Activated T-cell treated with anti-CD3 and anti-CD28 coated beads, Interleukin-2, amount 50 U/mL, for 72 hours (primary cell): Measurements from ENCODE around the gene TTC16. TPM values are rescaled to one million over a fixed set of nuclear protein-coding genes. Genes with fewer than 3 reads are reported as not detected.

ENCODE experiments used
- ATAC-seq, 2 donors: fragments of 150-1000 bp; cut with Tn5 transposase; replicated peaks in 1 of 2; 2 replicates each; pipeline ENCODE4 v1.10.0; 2021; ENCODE audit warnings: moderate library complexity in 2 of 2, mild to moderate bottlenecking in 1 of 2
- DNase-seq, 2 donors: peaks; one replicate each; pipeline ENCODE4 v3.0.0; 2021 to 2022; ENCODE audit warnings: mixed read lengths in 1 of 2
- H3K27ac Mint-ChIP-seq: one replicate; pipeline ENCODE4 v1.8.0; 2022; ENCODE audit warnings: mild to moderate bottlenecking, moderate library complexity, mixed read lengths
- H3K27me3 Mint-ChIP-seq: one replicate; pipeline ENCODE4 v1.8.0; 2022; ENCODE audit warnings: low read depth, mixed read lengths
- H3K36me3 Mint-ChIP-seq, 2 donors: one replicate each; pipeline ENCODE4 v1.8.0; 2022; ENCODE audit warnings: mixed read lengths in 2 of 2, mild to moderate bottlenecking in 1 of 2; ENCODE audit not compliant: insufficient read depth in 2 of 2
- H3K4me1 Mint-ChIP-seq: one replicate; pipeline ENCODE4 v1.8.0; 2022; ENCODE audit warnings: low read depth, mixed read lengths
- H3K4me3 Mint-ChIP-seq, 2 donors: one replicate each; pipeline ENCODE4 v1.8.0; 2022; ENCODE audit warnings: mild to moderate bottlenecking in 2 of 2, mixed read lengths in 2 of 2, moderate library complexity in 2 of 2
- H3K9me3 Mint-ChIP-seq, 2 donors: one replicate each; pipeline ENCODE4 v1.8.0; 2022; ENCODE audit warnings: mixed read lengths in 2 of 2
- total RNA-seq, 2 donors: library from RNA; stranded (reverse); gene quantifications; one replicate each; pipeline ENCODE4 v1.2.3, GENCODE V29; 2022

TTC16 gene
- total RNA-seq, 2 donors from 2014 or later: 0.55 to 5.3 TPM

- Mint-ChIP-seq H3K4me3 (peak overlapping the region; percentile 88 to 99), H3K4me1 (peaks cover 28% of the 10 kb centered on the region), H3K27me3 (no peaks in the 10 kb centered on the region), H3K9me3 (no peaks in the 10 kb centered on the region), H3K36me3 (peaks cover 1 to 2% of the 10 kb centered on the region in 2 donors), H3K27ac (peak overlapping the region; percentile 85)
- ATAC-seq: no peak
- DNase-seq: no peak
Measured at GRCh38 chr9:127716412-127716811, 533 bp downstream of the TTC16 start.

- Mint-ChIP-seq H3K4me3 (peak overlapping the region in 1 of 2 donors; percentile 47), H3K9me3 (no peaks in the 10 kb centered on the region), H3K36me3 (peaks cover 1 to 2% of the 10 kb centered on the region in 2 donors), H3K27me3 (no peaks in the 10 kb centered on the region), H3K4me1 (peaks cover 24% of the 10 kb centered on the region), H3K27ac (no peak overlapping the region)
- DNase-seq (no peak), ATAC-seq (no peak)
Measured at GRCh38 chr9:127717766-127718165, 1.9 kb downstream of the TTC16 start.

- peak overlapping the region; percentile 95 for H3K27ac Mint-ChIP-seq
- no peaks in the 10 kb centered on the region for H3K27me3 Mint-ChIP-seq
- DNase-seq (peak in 1 of 2 donors; percentile 56), ATAC-seq (peak in 1 of 2 donors; percentile 10)
- H3K36me3 Mint-ChIP-seq: peaks cover 1 to 2% of the 10 kb centered on the region in 2 donors
- peak overlapping the region in 1 of 2 donors; percentile 69 for H3K4me3 Mint-ChIP-seq
- no peaks in the 10 kb centered on the region for H3K9me3 Mint-ChIP-seq
- peaks cover 19% of the 10 kb centered on the region for H3K4me1 Mint-ChIP-seq
Measured at GRCh38 chr9:127720031-127720864, 4.4 kb downstream of the TTC16 start.

GRCh38 chr9:127720865-127721227 lies 5.0 kb downstream of the TTC16 start:
- Mint-ChIP-seq H3K4me3 (peak overlapping the region in 1 of 2 donors; percentile 73), H3K4me1 (peaks cover 18% of the 10 kb centered on the region), H3K27me3 (no peaks in the 10 kb centered on the region), H3K9me3 (no peaks in the 10 kb centered on the region), H3K27ac (peak overlapping the region; percentile 91), H3K36me3 (no peaks in the 10 kb centered on the region)
- no peak for ATAC-seq
- DNase-seq: no peak

GRCh38 chr9:127721391-127721821 lies 5.5 kb downstream of the TTC16 start:
- DNase-seq: no peak
- Mint-ChIP-seq H3K27me3 (no peaks in the 10 kb centered on the region), H3K4me3 (peak overlapping the region in 1 of 2 donors; percentile 73), H3K36me3 (no peaks in the 10 kb centered on the region), H3K27ac (peak overlapping the region; percentile 91), H3K4me1 (peaks cover 12% of the 10 kb centered on the region), H3K9me3 (no peaks in the 10 kb centered on the region)
- peak in 1 of 2 donors; percentile 39 for ATAC-seq

- ATAC-seq: no peak
- no peak overlapping the region for H3K27ac Mint-ChIP-seq
- no peaks in the 10 kb centered on the region for H3K27me3 Mint-ChIP-seq
- no peaks in the 10 kb centered on the region for H3K9me3 Mint-ChIP-seq
- no peaks in the 10 kb centered on the region for H3K36me3 Mint-ChIP-seq
- DNase-seq: no peak
- peaks cover 12% of the 10 kb centered on the region for H3K4me1 Mint-ChIP-seq
- H3K4me3 Mint-ChIP-seq: no peak overlapping the region
Measured at GRCh38 chr9:127722055-127722745, 6.3 kb downstream of the TTC16 start.

- Mint-ChIP-seq H3K4me1 (peaks cover 12% of the 10 kb centered on the region), H3K36me3 (no peaks in the 10 kb centered on the region), H3K27me3 (no peaks in the 10 kb centered on the region), H3K4me3 (no peak overlapping the region), H3K9me3 (no peaks in the 10 kb centered on the region), H3K27ac (no peak overlapping the region)
- DNase-seq (no peak), ATAC-seq (no peak)
Measured at GRCh38 chr9:127723013-127723412, 7.1 kb downstream of the TTC16 start.

GRCh38 chr9:127723444-127723843 lies 7.6 kb downstream of the TTC16 start:
- H3K4me1 Mint-ChIP-seq: peaks cover 12% of the 10 kb centered on the region
- no peak for ATAC-seq
- H3K27me3 Mint-ChIP-seq: no peaks in the 10 kb centered on the region
- DNase-seq: no peak
- H3K36me3 Mint-ChIP-seq: no peaks in the 10 kb centered on the region
- H3K4me3 Mint-ChIP-seq: no peak overlapping the region
- H3K27ac Mint-ChIP-seq: no peak overlapping the region
- no peaks in the 10 kb centered on the region for H3K9me3 Mint-ChIP-seq

- no peak for ATAC-seq
- Mint-ChIP-seq H3K9me3 (no peaks in the 10 kb centered on the region), H3K27ac (no peak overlapping the region), H3K4me1 (peaks cover 11% of the 10 kb centered on the region), H3K4me3 (no peak overlapping the region), H3K36me3 (no peaks in the 10 kb centered on the region), H3K27me3 (no peaks in the 10 kb centered on the region)
- DNase-seq: no peak
Measured at GRCh38 chr9:127724012-127724411, 8.1 kb downstream of the TTC16 start.

- Mint-ChIP-seq H3K9me3 (no peaks in the 10 kb centered on the region), H3K4me1 (no peaks in the 10 kb centered on the region), H3K27ac (no peak overlapping the region), H3K36me3 (no peaks in the 10 kb centered on the region), H3K27me3 (no peaks in the 10 kb centered on the region), H3K4me3 (no peak overlapping the region)
- no peak for DNase-seq
- no peak for ATAC-seq
Measured at GRCh38 chr9:127726871-127727270, 11.0 kb downstream of the TTC16 start.

- no peak for DNase-seq
- no peaks in the 10 kb centered on the region for H3K27me3 Mint-ChIP-seq
- H3K4me3 Mint-ChIP-seq: no peak overlapping the region
- no peaks in the 10 kb centered on the region for H3K9me3 Mint-ChIP-seq
- H3K36me3 Mint-ChIP-seq: no peaks in the 10 kb centered on the region
- no peak for ATAC-seq
- peaks cover 3% of the 10 kb centered on the region for H3K4me1 Mint-ChIP-seq
- no peak overlapping the region for H3K27ac Mint-ChIP-seq
Measured at GRCh38 chr9:127728808-127729207, 12.9 kb downstream of the TTC16 start.

GRCh38 chr9:127729522-127730256 lies 13.8 kb downstream of the TTC16 start:
- DNase-seq (no peak), ATAC-seq (no peak)
- H3K4me3 Mint-ChIP-seq: no peak overlapping the region
- H3K4me1 Mint-ChIP-seq: peaks cover 10% of the 10 kb centered on the region
- no peaks in the 10 kb centered on the region for H3K27me3 Mint-ChIP-seq
- H3K27ac Mint-ChIP-seq: no peak overlapping the region
- no peaks in the 10 kb centered on the region for H3K9me3 Mint-ChIP-seq
- H3K36me3 Mint-ChIP-seq: no peaks in the 10 kb centered on the region

GRCh38 chr9:127730262-127730661 lies 14.4 kb downstream of the TTC16 start:
- no peak overlapping the region for H3K4me3 Mint-ChIP-seq
- no peaks in the 10 kb centered on the region for H3K9me3 Mint-ChIP-seq
- no peaks in the 10 kb centered on the region for H3K27me3 Mint-ChIP-seq

More at GRCh38 chr9:127730262-127730661, 14.4 kb downstream of the TTC16 start:
- Mint-ChIP-seq H3K4me1 (peaks cover 10% of the 10 kb centered on the region), H3K36me3 (no peaks in the 10 kb centered on the region), H3K27ac (no peak overlapping the region)
- ATAC-seq: no peak
- DNase-seq: no peak
